ENCODE measurements around the gene PLA2G12B. TPM values are rescaled to one million over a fixed set of nuclear protein-coding genes. Genes with fewer than 3 reads are reported as not detected.
A peak's percentile ranks its signal among the peaks of the same experiment; 100 is the strongest.
"Not testable (repeated sequence)": the region's sequence is repeated elsewhere in the genome, so short reads cannot be mapped to it uniquely, and the experiment has no call there.

The PLA2G12B gene
- total RNA-seq, 1 experiment from 2014 or later: 16.8 TPM

GRCh38 chr10:72918352-72918751, 36.3 kb downstream of the PLA2G12B start:
- POLR2A ChIA-PET: no interaction called here
- intact Hi-C loops (cut with micrococcal nuclease; ENCODE audit: unreplicated experiment): loop anchor here (10.0 kb wide), 1 partner anchor 146 kb away; no protein-coding TSS in a partner anchor
- peak in 1 of 2 experiments; percentile 22 for DNase-seq
- H3K36me3 Mint-ChIP-seq (ENCODE audit: insufficient read depth, unreplicated experiment): no peaks in the 10 kb centered on the region
- H3K9me3 Mint-ChIP-seq (ENCODE audit: unreplicated experiment): peaks cover 28% of the 10 kb centered on the region
- peaks cover 7% of the 10 kb centered on the region for H3K4me1 Mint-ChIP-seq (ENCODE audit: low read depth, unreplicated experiment)
- Histone ChIP-seq H3K4me1 (no peaks in the 10 kb centered on the region), H3K36me3 (ENCODE audit: control insufficient read depth, insufficient read depth, low read length) (no peaks in the 10 kb centered on the region), H3K4me3 (ENCODE audit: low read depth, low read length) (no peak overlapping the region), H3K9me3 (peaks cover 11% of the 10 kb centered on the region), H3K27me3 (replicated peaks; ENCODE audit: control insufficient read depth, insufficient read depth, low read length) (no peaks in the 10 kb centered on the region; the same call in 1 of the 2 replicates)
- H3K27me3 Mint-ChIP-seq (ENCODE audit: insufficient read depth, unreplicated experiment): peaks cover 3% of the 10 kb centered on the region
- H3K27ac Mint-ChIP-seq (ENCODE audit: unreplicated experiment): no peak overlapping the region
- no TSS peak for BruUV-seq (replicated peaks)
- H3K4me3 Mint-ChIP-seq (ENCODE audit: unreplicated experiment): no peak overlapping the region
- CTCF ChIA-PET: no interaction called here
- TF ChIP-seq, protein P1, sequence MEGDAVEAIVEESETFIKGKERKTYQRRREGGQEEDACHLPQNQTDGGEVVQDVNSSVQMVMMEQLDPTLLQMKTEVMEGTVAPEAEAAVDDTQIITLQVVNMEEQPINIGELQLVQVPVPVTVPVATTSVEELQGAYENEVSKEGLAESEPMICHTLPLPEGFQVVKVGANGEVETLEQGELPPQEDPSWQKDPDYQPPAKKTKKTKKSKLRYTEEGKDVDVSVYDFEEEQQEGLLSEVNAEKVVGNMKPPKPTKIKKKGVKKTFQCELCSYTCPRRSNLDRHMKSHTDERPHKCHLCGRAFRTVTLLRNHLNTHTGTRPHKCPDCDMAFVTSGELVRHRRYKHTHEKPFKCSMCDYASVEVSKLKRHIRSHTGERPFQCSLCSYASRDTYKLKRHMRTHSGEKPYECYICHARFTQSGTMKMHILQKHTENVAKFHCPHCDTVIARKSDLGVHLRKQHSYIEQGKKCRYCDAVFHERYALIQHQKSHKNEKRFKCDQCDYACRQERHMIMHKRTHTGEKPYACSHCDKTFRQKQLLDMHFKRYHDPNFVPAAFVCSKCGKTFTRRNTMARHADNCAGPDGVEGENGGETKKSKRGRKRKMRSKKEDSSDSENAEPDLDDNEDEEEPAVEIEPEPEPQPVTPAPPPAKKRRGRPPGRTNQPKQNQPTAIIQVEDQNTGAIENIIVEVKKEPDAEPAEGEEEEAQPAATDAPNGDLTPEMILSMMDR (IDR thresholded peaks at IDR 0.05; ENCODE audit: insufficient read depth in 1 of 2, low read depth in 1 of 2, low read length in 1 of 2, severe bottlenecking in 1 of 2, unreplicated experiment in 1 of 2): no peak

DNA sequence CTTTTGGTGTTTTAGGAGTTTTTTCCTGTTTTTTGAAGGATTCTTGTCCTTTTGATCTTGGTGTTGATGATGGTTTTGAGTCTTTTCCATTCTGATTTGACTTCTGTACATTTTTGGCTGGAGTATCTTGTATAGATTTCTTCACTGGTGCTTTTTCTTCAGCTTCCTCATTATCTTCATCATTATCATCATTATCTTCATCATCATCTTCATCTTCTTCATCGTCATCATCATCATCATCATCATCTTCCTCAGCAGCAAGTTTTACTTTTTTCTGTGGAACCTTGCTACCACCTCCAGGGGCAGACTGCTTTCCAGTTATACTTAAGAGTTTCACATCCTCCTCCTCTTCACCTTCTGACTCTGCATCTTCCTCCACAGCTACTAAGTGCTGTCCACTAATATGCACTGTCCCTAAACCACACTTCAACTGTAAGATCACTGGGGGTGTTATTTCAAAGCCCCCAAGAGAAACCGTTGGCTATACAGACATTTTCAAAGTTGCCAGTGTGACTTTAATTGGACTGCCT, 36.7 kb downstream of the PLA2G12B start:
- H3K4me3 ChIP-seq (ENCODE audit: low read depth, low read length); H3K4me1 ChIP-seq; CTCF ChIA-PET; H3K4me1 Mint-ChIP-seq (ENCODE audit: low read depth, unreplicated experiment); BruUV-seq (replicated peaks); H3K27me3 ChIP-seq (replicated peaks; ENCODE audit: control insufficient read depth, insufficient read depth, low read length); H3K27me3 Mint-ChIP-seq (ENCODE audit: insufficient read depth, unreplicated experiment); H3K36me3 Mint-ChIP-seq (ENCODE audit: insufficient read depth, unreplicated experiment); DNase-seq; H3K4me3 Mint-ChIP-seq (ENCODE audit: unreplicated experiment); H3K36me3 ChIP-seq (ENCODE audit: control insufficient read depth, insufficient read depth, low read length); H3K27ac Mint-ChIP-seq (ENCODE audit: unreplicated experiment); POLR2A ChIA-PET: not testable (repeated sequence)
- intact Hi-C loops (cut with micrococcal nuclease; ENCODE audit: unreplicated experiment): loop anchor here (10.0 kb wide), 1 partner anchor 147 kb away; no protein-coding TSS in a partner anchor
- H3K9me3 Mint-ChIP-seq (ENCODE audit: unreplicated experiment): peaks cover 28% of the 10 kb centered on the region
- peaks cover 11% of the 10 kb centered on the region for H3K9me3 ChIP-seq

DNA sequence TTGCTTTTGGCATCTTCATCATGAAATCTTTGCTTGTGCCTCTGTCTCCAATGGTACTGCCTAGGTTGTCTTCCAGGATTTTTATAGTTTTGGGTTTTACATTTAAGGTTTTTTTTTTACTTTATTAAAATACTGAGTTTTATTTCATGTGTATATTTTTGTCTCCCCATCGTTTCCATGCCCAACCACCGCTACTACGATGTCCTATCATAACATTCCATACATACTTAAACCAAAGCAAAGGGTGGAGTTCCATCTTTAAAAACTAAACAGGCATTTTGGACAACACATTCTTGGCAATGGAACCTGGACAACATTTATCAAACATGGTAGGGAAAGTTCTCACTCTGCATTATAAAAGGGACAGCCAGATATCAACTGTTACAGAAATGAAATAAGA, 37.4 kb downstream of the PLA2G12B start:
- BruUV-seq (replicated peaks); H3K27me3 ChIP-seq (replicated peaks; ENCODE audit: control insufficient read depth, insufficient read depth, low read length); H3K36me3 Mint-ChIP-seq (ENCODE audit: insufficient read depth, unreplicated experiment); H3K4me3 ChIP-seq (ENCODE audit: low read depth, low read length); H3K4me3 Mint-ChIP-seq (ENCODE audit: unreplicated experiment); H3K36me3 ChIP-seq (ENCODE audit: control insufficient read depth, insufficient read depth, low read length); DNase-seq; CTCF ChIA-PET; H3K27me3 Mint-ChIP-seq (ENCODE audit: insufficient read depth, unreplicated experiment); H3K4me1 ChIP-seq; H3K27ac Mint-ChIP-seq (ENCODE audit: unreplicated experiment); POLR2A ChIA-PET; H3K4me1 Mint-ChIP-seq (ENCODE audit: low read depth, unreplicated experiment): not testable (repeated sequence)
- peaks cover 11% of the 10 kb centered on the region for H3K9me3 ChIP-seq
- peaks cover 28% of the 10 kb centered on the region for H3K9me3 Mint-ChIP-seq (ENCODE audit: unreplicated experiment)
- intact Hi-C loops (cut with micrococcal nuclease; ENCODE audit: unreplicated experiment): loop anchor here (10.0 kb wide), 1 partner anchor 148 kb away; no protein-coding TSS in a partner anchor

DNA sequence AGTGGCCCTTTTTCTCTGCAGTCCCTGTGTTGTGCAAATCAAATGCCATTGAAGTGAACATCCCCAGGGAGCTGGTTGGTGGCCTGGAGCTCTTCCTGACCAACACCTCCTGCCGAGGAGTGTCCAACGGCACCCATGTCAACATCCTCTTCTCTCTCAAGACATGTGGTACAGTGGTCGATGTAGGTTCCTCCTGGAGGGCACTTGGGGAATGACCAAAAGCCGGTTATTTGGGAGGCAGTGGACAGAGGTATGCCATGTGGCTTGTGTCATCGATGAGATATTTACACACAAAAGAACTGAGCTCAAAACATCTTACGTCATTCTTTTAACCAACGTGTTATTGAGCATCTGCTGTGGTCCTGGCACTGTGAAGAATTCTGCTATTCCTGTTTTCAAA, 41.3 kb downstream of the PLA2G12B start:
- peak in 1 of 2 experiments; percentile 16 for DNase-seq
- ChIA-PET POLR2A (no interaction called here), CTCF (interaction anchor here (0.6 kb wide), 1 partner anchor 86 kb away, joined by 3 read pairs; no protein-coding TSS in a partner anchor)
- intact Hi-C loops (cut with micrococcal nuclease; ENCODE audit: unreplicated experiment): loop anchor here (10.0 kb wide), 1 partner anchor 152 kb away; no protein-coding TSS in a partner anchor
- peaks cover 7% of the 10 kb centered on the region for H3K4me1 Mint-ChIP-seq (ENCODE audit: low read depth, unreplicated experiment)
- Histone ChIP-seq H3K9me3 (no peaks in the 10 kb centered on the region), H3K4me1 (no peaks in the 10 kb centered on the region), H3K36me3 (ENCODE audit: control insufficient read depth, insufficient read depth, low read length) (no peaks in the 10 kb centered on the region), H3K4me3 (ENCODE audit: low read depth, low read length) (no peak overlapping the region), H3K27me3 (replicated peaks; ENCODE audit: control insufficient read depth, insufficient read depth, low read length) (no peaks in the 10 kb centered on the region)
- H3K9me3 Mint-ChIP-seq (ENCODE audit: unreplicated experiment): peaks cover 6% of the 10 kb centered on the region
- TF ChIP-seq, protein P1 (IDR thresholded peaks at IDR 0.05; ENCODE audit: insufficient read depth in 1 of 2, low read depth in 1 of 2, low read length in 1 of 2, severe bottlenecking in 1 of 2, unreplicated experiment in 1 of 2): no peak
- H3K36me3 Mint-ChIP-seq (ENCODE audit: insufficient read depth, unreplicated experiment): no peaks in the 10 kb centered on the region
- no TSS peak for BruUV-seq (replicated peaks)
- H3K27ac Mint-ChIP-seq (ENCODE audit: unreplicated experiment): no peak overlapping the region
- no peak overlapping the region for H3K4me3 Mint-ChIP-seq (ENCODE audit: unreplicated experiment)
- no peaks in the 10 kb centered on the region for H3K27me3 Mint-ChIP-seq (ENCODE audit: insufficient read depth, unreplicated experiment)
